ENCODE measurements around the gene PLXNA4.

Gene PLXNA4

GRCh38 chr7:132544025-132544424, 32.2 kb downstream of the PLXNA4 start:
- no peak for TF ChIP-seq CTCF (IDR thresholded peaks at IDR 0.05)

DNA sequence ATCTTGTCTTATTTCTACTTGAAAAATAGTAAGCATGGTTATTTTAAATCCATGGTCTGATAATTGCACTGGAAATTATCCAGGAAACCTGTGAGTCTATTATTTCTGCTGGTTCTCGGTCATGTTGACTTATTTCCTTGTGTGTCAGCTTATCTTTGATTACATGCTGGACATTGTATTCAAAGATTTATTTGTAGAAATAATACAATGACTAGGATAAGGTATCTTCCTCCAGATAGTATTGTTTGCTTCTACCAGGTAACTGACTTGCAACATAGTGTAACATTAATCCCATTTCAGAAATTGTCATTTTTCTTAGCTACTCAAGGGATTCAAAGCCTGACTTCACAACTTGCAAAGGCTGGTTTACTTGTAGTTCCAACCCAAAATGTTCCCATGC, 33.4 kb downstream of the PLXNA4 start:
- no peak for TF ChIP-seq CTCF (IDR thresholded peaks at IDR 0.05)

GRCh38 chr7:132541656-132542055, 34.6 kb downstream of the PLXNA4 start:
- TF ChIP-seq CTCF (IDR thresholded peaks at IDR 0.05) = no peak

- no peak for TF ChIP-seq CTCF (IDR thresholded peaks at IDR 0.05)
Measured at GRCh38 chr7:132537456-132538145, 38.7 kb downstream of the PLXNA4 start.

DNA sequence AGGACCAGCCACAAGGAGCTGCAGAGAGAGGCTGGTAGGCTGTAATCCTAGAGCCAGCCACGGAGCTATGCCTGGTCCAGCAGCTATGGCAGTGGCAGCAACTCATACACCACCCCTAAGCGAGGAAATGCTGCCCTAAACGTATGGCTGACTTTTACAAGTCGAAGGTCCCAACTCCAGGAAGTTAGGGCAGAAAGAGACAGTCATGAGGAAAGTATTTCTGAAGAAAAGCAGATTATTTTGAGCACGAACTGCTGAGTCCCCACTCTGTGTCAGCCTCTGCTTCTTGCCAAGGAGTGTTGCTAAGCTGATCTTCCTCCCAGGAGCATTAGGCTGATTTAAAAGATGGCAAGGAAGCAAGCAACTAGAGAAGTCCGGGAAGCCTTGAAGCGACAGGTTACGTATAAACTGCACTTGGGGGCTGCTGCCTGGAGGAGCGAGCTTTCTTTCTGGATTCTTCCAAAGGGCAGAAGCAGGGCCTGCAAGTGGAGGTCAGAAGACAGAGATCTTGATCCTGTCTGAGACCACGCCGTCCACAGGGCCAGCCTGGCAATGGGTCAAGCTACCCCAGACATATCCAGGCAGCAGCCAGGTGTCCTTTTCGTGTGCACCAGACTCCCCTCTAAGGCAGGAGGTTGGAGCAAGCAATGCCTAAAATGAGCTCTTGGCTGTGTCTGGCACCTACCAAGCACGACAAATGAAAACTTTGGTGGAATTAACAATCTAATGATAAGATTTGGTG, 39.4 kb downstream of the PLXNA4 start:
- TF ChIP-seq CTCF (IDR thresholded peaks at IDR 0.05) = no peak

DNA sequence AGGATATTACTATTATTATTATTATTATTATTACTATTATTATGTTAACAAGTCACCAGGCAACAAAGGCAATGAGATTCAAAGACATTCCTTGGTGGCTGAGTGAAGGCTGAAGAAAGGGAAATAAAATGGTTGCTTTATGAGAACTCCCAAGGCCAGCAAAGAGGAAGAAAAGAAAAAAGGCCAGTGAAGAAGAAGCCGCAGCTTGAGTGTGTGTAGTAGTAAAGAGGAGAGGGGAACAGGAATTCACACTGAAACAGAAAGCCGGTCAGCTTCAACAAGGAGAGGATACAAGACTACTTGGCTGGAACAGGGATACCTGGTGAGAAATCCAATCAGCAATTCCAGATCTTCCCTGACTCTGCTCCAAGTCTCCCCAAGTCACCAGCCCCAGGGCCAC, 42.4 kb downstream of the PLXNA4 start:
- TF ChIP-seq CTCF (IDR thresholded peaks at IDR 0.05) = no peak

GRCh38 chr7:132532281-132532680, 44.0 kb downstream of the PLXNA4 start:
- TF ChIP-seq CTCF (IDR thresholded peaks at IDR 0.05) = no peak

Measured in LNCAP (cell line).